ENCODE results near the gene HAUS7.

The HAUS7 gene

GRCh38 chrX:153495362-153495751, 25.0 kb upstream of the HAUS7 start:
- peak overlapping the region; percentile 54 for H3K4me3 ChIP-seq (ENCODE audit: control insufficient read depth, low read depth, low read length)
- no peak for TF ChIP-seq CTCF (conservative IDR thresholded peaks at IDR 0.05; ENCODE audit: control insufficient read depth, insufficient read depth, low read depth, low read length)
- no peak for DNase-seq (ENCODE audit: low read depth)

- peak within 1 kb of the TSS; percentile 54 for H3K4me3 ChIP-seq (ENCODE audit: control insufficient read depth, low read depth, low read length)
- peak; percentile 34 for DNase-seq (ENCODE audit: low read depth)
- peak; percentile 35 for TF ChIP-seq CTCF (conservative IDR thresholded peaks at IDR 0.05; ENCODE audit: control insufficient read depth, insufficient read depth, low read depth, low read length)
Measured at GRCh38 chrX:153494541-153495361, 24.4 kb upstream of the HAUS7 start, which contains the start of gene BGN. TSS of gene BGN (plus strand) at chrX:153494980. CDS start at chrX:153504632, 9,652 bp downstream.

GRCh38 chrX:153494061-153494460, 23.7 kb upstream of the HAUS7 start:
- peak; percentile 41 for DNase-seq (ENCODE audit: low read depth)
- no peak for TF ChIP-seq CTCF (conservative IDR thresholded peaks at IDR 0.05; ENCODE audit: control insufficient read depth, insufficient read depth, low read depth, low read length)
- H3K4me3 ChIP-seq (ENCODE audit: control insufficient read depth, low read depth, low read length) = no peak overlapping the region

GRCh38 chrX:153493085-153493484, 22.7 kb upstream of the HAUS7 start:
- no peak overlapping the region for H3K4me3 ChIP-seq (ENCODE audit: control insufficient read depth, low read depth, low read length)
- no peak for TF ChIP-seq CTCF (conservative IDR thresholded peaks at IDR 0.05; ENCODE audit: control insufficient read depth, insufficient read depth, low read depth, low read length)
- no peak for DNase-seq (ENCODE audit: low read depth)

- DNase-seq (ENCODE audit: low read depth) = no peak
- no peak overlapping the region for H3K4me3 ChIP-seq (ENCODE audit: control insufficient read depth, low read depth, low read length)
- no peak for TF ChIP-seq CTCF (conservative IDR thresholded peaks at IDR 0.05; ENCODE audit: control insufficient read depth, insufficient read depth, low read depth, low read length)
Measured at GRCh38 chrX:153492543-153492942, 22.2 kb upstream of the HAUS7 start.

- DNase-seq (ENCODE audit: low read depth) = no peak
- no peak for TF ChIP-seq CTCF (conservative IDR thresholded peaks at IDR 0.05; ENCODE audit: control insufficient read depth, insufficient read depth, low read depth, low read length)
- no peak overlapping the region for H3K4me3 ChIP-seq (ENCODE audit: control insufficient read depth, low read depth, low read length)
Measured at GRCh38 chrX:153491918-153492317, 21.5 kb upstream of the HAUS7 start.
